ENCODE data around the gene NOL4L.

DNA sequence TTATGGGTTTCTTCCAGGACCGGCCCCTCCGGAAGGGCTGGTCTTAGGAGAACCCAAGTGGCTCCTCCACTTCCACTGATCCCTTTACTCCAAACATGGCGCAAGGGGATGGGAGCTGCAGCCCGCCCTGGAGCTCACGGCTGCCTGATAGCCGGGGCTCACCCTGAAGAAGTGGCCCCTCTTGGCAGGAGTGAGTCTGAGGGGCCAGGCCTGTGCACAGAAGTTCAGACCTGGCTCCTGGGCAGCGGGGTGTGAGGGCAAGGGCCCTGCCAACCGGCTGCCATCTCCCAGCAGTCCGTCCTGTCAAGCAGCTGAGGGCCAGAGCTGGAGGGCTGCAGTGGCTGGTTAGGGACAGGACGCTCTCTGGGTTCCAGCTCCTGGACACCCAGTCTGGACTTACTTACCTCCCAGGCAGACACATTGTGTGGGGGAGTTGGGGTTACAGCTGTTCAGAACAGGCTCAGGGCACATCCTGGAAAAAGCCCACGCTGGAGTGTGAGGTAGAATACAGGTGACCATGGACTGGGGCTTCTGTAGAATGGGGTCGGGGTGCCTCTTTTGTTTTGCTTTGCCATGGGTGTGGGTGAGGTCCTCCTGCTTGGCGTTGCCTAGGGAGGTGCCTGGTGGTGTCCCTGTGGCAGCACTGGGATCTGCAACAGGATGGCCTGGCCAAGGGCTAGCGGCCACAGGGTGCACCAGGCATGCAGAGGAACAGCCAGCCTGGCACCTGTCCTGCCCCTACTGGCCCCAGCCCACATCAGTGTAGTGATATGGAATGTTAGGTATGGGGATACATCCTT, 138.6 kb downstream of the NOL4L start:
- TF ChIP-seq CTCF (IDR thresholded peaks at IDR 0.05) (no peak), POLR2A (IDR thresholded peaks at IDR 0.05) (no peak), EP300 (IDR thresholded peaks at IDR 0.05) (no peak)
